HepG2 (cell line): ENCODE data around the gene XRCC5.

Experiments used
- FOXJ3 ChIP-seq: sonication (generic); formaldehyde crosslinking; IDR thresholded peaks from 2 replicates; pipeline ENCODE4 v1.4.0; 2020; ENCODE audit warnings: missing genetic modification reagents, mild to moderate bottlenecking, borderline replicate concordance
- KDM1A ChIP-seq: IDR thresholded peaks from 2 replicates; pipeline ENCODE4 v1.6.1; 2016; ENCODE audit warnings: missing compliant biosample characterization
- PHB2 ChIP-seq: fragments of 450-650 bp; IDR thresholded peaks from 2 replicates; pipeline ENCODE4 v1.6.1; 2018; ENCODE audit not compliant: partially characterized antibody
- TBP ChIP-seq: sonication (generic); formaldehyde crosslinking; IDR thresholded peaks from 2 replicates; pipeline ENCODE4 v1.5.0; 2020; ENCODE audit warnings: missing genetic modification reagents
- YEATS4 ChIP-seq: sonication (generic); formaldehyde crosslinking; IDR thresholded peaks from 2 replicates; pipeline ENCODE4 v1.4.0; 2020; ENCODE audit warnings: missing genetic modification reagents, borderline replicate concordance
- ZSCAN31 ChIP-seq: sonication (generic); formaldehyde crosslinking; IDR thresholded peaks from 2 replicates; pipeline ENCODE4 v1.5.0; 2020; ENCODE audit warnings: low read depth, mild to moderate bottlenecking, missing genetic modification reagents

- no peak for TF ChIP-seq KDM1A
- TF ChIP-seq YEATS4 (CRISPR knock-in tag), result no peak
- no peak for TF ChIP-seq ZSCAN31 (CRISPR knock-in tag)
- no peak for TF ChIP-seq PHB2
- no peak for TF ChIP-seq FOXJ3 (CRISPR knock-in tag)
- no peak for TF ChIP-seq TBP (CRISPR knock-in tag)
These were observed 34.4 kb upstream of the XRCC5 start for GRCh38 chr2:216074794-216075193.
